Activated B cell treated with CpG ODN at 0.5 μM for 24 hours (primary cell): Measurements from ENCODE around the gene PARP1. TPM values are rescaled to one million over a fixed set of nuclear protein-coding genes. Genes with fewer than 3 reads are reported as not detected.

Source experiments
- ATAC-seq: fragments of 200-7000 bp; cut with Tn5 transposase; one replicate; pipeline ENCODE4 v1.10.0; 2021; ENCODE audit warnings: low read depth, mild to moderate bottlenecking, moderate library complexity
- CTCF ChIA-PET: fragments of 350-600 bp; sonication (Branson Sonifier 250); formaldehyde crosslinking; loops from one replicate; lab custom pipeline; 2021; ENCODE audit warnings: antibody characterized with exemption; lab: Charles Lee
- POLR2A ChIA-PET: fragments of 350-600 bp; sonication (Branson Sonifier 250); formaldehyde crosslinking; loops from one replicate; lab custom pipeline; 2021; ENCODE audit warnings: antibody characterized with exemption; lab: Charles Lee
- DNase-seq: peaks from one replicate; pipeline ENCODE4 v3.0.0; 2022
- H3K27ac Mint-ChIP-seq: one replicate; pipeline ENCODE4 v1.8.0; 2020; ENCODE audit warnings: mixed read lengths
- H3K27me3 Mint-ChIP-seq: one replicate; pipeline ENCODE4 v1.8.0; 2021; ENCODE audit warnings: mixed read lengths
- H3K36me3 Mint-ChIP-seq: one replicate; pipeline ENCODE4 v1.8.0; 2021; ENCODE audit warnings: low read depth, mixed read lengths
- H3K4me1 Mint-ChIP-seq: one replicate; pipeline ENCODE4 v1.8.0; 2021; ENCODE audit warnings: mixed read lengths
- H3K4me3 Mint-ChIP-seq: one replicate; pipeline ENCODE4 v1.8.0; 2020; ENCODE audit warnings: mild to moderate bottlenecking, mixed read lengths
- H3K9me3 Mint-ChIP-seq: one replicate; pipeline ENCODE4 v1.8.0; 2020; ENCODE audit warnings: mixed read lengths
- intact Hi-C: fragments of 100-400 bp; cut with micrococcal nuclease; formaldehyde crosslinking; loops from one replicate; pipeline ENCODE4 v1.15.1; 2024
- total RNA-seq: library from RNA; stranded (reverse); gene quantifications from 2 replicates; pipeline ENCODE4 v1.2.3, GENCODE V29; 2022
- TF ChIP-seq, protein P1 (sequence below): fragments of 200-600 bp; IDR thresholded peaks from one replicate; pipeline ENCODE4 v1.8.0; 2022; ENCODE audit warnings: antibody characterized with exemption, mild to moderate bottlenecking

PARP1 gene
- total RNA-seq, 1 donor from 2014 or later = 260 TPM

DNA sequence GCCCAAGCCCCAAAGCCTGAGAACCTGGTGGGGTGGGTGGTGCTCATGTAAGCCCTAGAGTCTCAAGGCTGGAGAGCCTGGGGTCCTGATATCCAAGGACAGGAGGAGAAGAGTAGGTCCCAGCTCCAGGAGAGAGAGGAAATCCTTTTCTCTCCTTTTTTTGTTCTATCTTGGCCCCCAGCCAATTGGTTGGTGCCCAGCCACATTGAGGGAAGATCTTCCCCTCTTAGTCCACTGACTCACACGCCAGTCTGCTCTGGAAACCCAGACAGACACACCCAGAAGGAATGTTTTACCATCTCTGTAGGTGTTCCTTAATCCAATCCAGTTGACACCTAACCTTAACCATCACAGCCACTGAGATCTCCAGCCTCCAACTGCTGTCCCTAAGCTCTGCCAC is 82.7 kb downstream of the PARP1 start:
- TF ChIP-seq, protein P1, sequence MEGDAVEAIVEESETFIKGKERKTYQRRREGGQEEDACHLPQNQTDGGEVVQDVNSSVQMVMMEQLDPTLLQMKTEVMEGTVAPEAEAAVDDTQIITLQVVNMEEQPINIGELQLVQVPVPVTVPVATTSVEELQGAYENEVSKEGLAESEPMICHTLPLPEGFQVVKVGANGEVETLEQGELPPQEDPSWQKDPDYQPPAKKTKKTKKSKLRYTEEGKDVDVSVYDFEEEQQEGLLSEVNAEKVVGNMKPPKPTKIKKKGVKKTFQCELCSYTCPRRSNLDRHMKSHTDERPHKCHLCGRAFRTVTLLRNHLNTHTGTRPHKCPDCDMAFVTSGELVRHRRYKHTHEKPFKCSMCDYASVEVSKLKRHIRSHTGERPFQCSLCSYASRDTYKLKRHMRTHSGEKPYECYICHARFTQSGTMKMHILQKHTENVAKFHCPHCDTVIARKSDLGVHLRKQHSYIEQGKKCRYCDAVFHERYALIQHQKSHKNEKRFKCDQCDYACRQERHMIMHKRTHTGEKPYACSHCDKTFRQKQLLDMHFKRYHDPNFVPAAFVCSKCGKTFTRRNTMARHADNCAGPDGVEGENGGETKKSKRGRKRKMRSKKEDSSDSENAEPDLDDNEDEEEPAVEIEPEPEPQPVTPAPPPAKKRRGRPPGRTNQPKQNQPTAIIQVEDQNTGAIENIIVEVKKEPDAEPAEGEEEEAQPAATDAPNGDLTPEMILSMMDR = no peak
- no peak for DNase-seq
- Mint-ChIP-seq H3K36me3 (no peaks in the 10 kb centered on the region), H3K27me3 (peaks cover 2% of the 10 kb centered on the region), H3K4me3 (no peak overlapping the region), H3K4me1 (no peaks in the 10 kb centered on the region), H3K27ac (no peak overlapping the region), H3K9me3 (peaks cover 3% of the 10 kb centered on the region)
- ChIA-PET CTCF (interaction anchor here (1.1 to 1.5 kb wide), 2 partner anchors 8 to 200 kb away, joined by 4 read pairs; no protein-coding TSS in a partner anchor), POLR2A (no interaction called here)
- intact Hi-C loops = no loop called here
- no peak for ATAC-seq

DNA sequence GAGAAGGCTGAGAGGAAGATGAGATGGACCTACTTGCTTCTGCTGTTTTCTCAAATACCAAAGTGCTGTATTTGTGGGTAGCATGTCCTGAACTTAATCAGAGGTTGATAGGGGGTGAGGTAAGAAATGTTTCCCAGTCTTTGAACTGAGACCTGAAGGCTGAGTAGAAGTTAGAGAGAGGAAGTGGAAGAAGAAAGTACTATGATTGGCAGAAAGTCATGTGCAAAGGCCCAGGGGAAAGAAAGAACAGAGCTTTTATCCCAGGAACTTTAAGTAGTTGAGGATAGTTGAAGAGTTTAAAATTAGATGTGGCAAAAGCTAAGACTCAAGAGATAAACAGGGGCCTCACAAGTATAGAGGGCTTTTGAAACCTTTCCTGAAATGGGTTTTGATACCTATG is 83.4 kb downstream of the PARP1 start:
- ChIA-PET CTCF (interaction anchor here (1.1 to 1.5 kb wide), 2 partner anchors 9 to 199 kb away, joined by 4 read pairs; no protein-coding TSS in a partner anchor), POLR2A (no interaction called here)
- ATAC-seq (no peak), DNase-seq (no peak)
- Mint-ChIP-seq H3K4me3 (no peak overlapping the region), H3K27me3 (peaks cover 2% of the 10 kb centered on the region), H3K9me3 (peaks cover 4% of the 10 kb centered on the region), H3K27ac (no peak overlapping the region), H3K4me1 (no peaks in the 10 kb centered on the region), H3K36me3 (no peaks in the 10 kb centered on the region)
- TF ChIP-seq, protein P1 = no peak
- intact Hi-C loops = no loop called here

GRCh38 chr1:226322986-226323385 is 84.9 kb downstream of the PARP1 start:
- ChIA-PET CTCF (no interaction called here), POLR2A (interaction anchor here (0.6 kb wide), 1 partner anchor 10 kb away, joined by 5 read pairs; no protein-coding TSS in a partner anchor)
- Mint-ChIP-seq H3K4me1 (no peaks in the 10 kb centered on the region), H3K27me3 (peaks cover 2% of the 10 kb centered on the region), H3K4me3 (no peak overlapping the region), H3K9me3 (peaks cover 4% of the 10 kb centered on the region), H3K36me3 (no peaks in the 10 kb centered on the region), H3K27ac (no peak overlapping the region)
- ATAC-seq (no peak), DNase-seq (no peak)
- TF ChIP-seq, protein P1 = no peak
- intact Hi-C loops = no loop called here

DNA sequence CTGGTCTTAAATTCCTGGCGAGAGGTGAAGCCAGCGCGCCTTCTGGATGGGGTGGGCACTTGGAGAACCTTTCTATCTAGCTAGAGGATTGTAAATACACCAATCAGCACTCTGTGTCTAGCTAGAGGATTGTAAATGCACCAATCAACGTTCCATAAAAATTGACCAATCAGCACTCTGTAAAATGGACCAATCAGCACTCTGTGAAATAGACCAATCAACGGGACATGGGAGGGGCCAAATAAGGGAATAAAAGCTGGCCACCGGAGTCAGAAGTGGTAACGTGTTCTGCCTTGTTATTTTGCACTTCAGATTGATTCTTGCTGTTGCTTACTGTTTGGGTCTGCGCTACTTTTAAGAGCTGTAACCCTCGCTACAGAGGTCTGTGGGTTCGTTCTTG is 87.0 kb downstream of the PARP1 start:
- ChIA-PET POLR2A (no interaction called here), CTCF (no interaction called here)
- Mint-ChIP-seq H3K27ac (no peak overlapping the region), H3K4me1 (no peaks in the 10 kb centered on the region), H3K9me3 (peaks cover 4% of the 10 kb centered on the region), H3K27me3 (peaks cover 2% of the 10 kb centered on the region), H3K4me3 (no peak overlapping the region), H3K36me3 (no peaks in the 10 kb centered on the region)
- ATAC-seq (no peak), DNase-seq (no peak)
- intact Hi-C loops = no loop called here
- TF ChIP-seq, protein P1 = no peak

- no peak for DNase-seq
- CTCF ChIA-PET = no interaction called here
Measured at GRCh38 chr1:226318471-226318870, 89.4 kb downstream of the PARP1 start.

More at GRCh38 chr1:226318471-226318870, 89.4 kb downstream of the PARP1 start:
- ATAC-seq = no peak
- H3K27ac Mint-ChIP-seq = no peak overlapping the region
- TF ChIP-seq, protein P1 = no peak
- POLR2A ChIA-PET = no interaction called here
- peaks cover 4% of the 10 kb centered on the region for H3K9me3 Mint-ChIP-seq
- no peaks in the 10 kb centered on the region for H3K36me3 Mint-ChIP-seq
- intact Hi-C loops = no loop called here
- H3K27me3 Mint-ChIP-seq = peaks cover 2% of the 10 kb centered on the region
- H3K4me3 Mint-ChIP-seq = no peak overlapping the region
- no peaks in the 10 kb centered on the region for H3K4me1 Mint-ChIP-seq
